Trophoblast cell (in vitro differentiated cells and primary cell): ENCODE results near the gene MYEOV.

Experiments
- DNase-seq, 2 donors: peaks; one replicate each; pipeline ENCODE4 v3.0.0-alpha.2; 2016
- H2AFZ ChIP-seq: 2 replicates; pipeline ENCODE4 v1.6.1; 2013; ENCODE audit warnings: low read length, moderate library complexity, mild to moderate bottlenecking; ENCODE audit not compliant: insufficient read depth, poor library complexity
- H2AK5ac ChIP-seq: 2 replicates; pipeline ENCODE4 v1.6.1; 2013; ENCODE audit warnings: mild to moderate bottlenecking, low read length
- H2BK120ac ChIP-seq: 2 replicates; pipeline ENCODE4 v1.6.1; 2013; ENCODE audit warnings: low read length, mild to moderate bottlenecking, moderate library complexity; ENCODE audit not compliant: insufficient read depth, poor library complexity
- H2BK12ac ChIP-seq: 2 replicates; pipeline ENCODE4 v1.6.1; 2013; ENCODE audit warnings: mild to moderate bottlenecking, low read length, moderate library complexity
- H2BK5ac ChIP-seq: 2 replicates; pipeline ENCODE4 v1.6.1; 2013; ENCODE audit warnings: low read length, low read depth, moderate library complexity, mild to moderate bottlenecking; ENCODE audit not compliant: poor library complexity
- H3K14ac ChIP-seq: 2 replicates; pipeline ENCODE4 v1.6.1; 2013; ENCODE audit warnings: mild to moderate bottlenecking, low read length
- H3K18ac ChIP-seq: 2 replicates; pipeline ENCODE4 v1.6.1; 2013; ENCODE audit warnings: mild to moderate bottlenecking, low read length
- H3K23ac ChIP-seq: 2 replicates; pipeline ENCODE4 v1.6.1; 2013; ENCODE audit warnings: low read length
- H3K27ac ChIP-seq: 2 replicates; pipeline ENCODE4 v1.5.1; 2013; ENCODE audit warnings: low read depth, mild to moderate bottlenecking, inconsistent platforms, low read length, moderate library complexity
- H3K27me3 ChIP-seq: 2 replicates; pipeline ENCODE4 v1.6.1; 2013; ENCODE audit warnings: inconsistent platforms, mild to moderate bottlenecking, low read length, moderate library complexity; ENCODE audit not compliant: insufficient read depth
- H3K36me3 ChIP-seq, 2 experiments: 1 replicate in 1 of 2; 2 replicates in 1 of 2; pipeline ENCODE4 v1.6.1; 2013; ENCODE audit warnings: low read length in 2 of 2, mild to moderate bottlenecking in 2 of 2, moderate library complexity in 1 of 2; ENCODE audit not compliant: insufficient read depth in 2 of 2, control insufficient read depth in 1 of 2
- H3K4ac ChIP-seq: 2 replicates; pipeline ENCODE4 v1.6.1; 2013; ENCODE audit warnings: low read depth, mild to moderate bottlenecking, low read length, moderate library complexity
- H3K4me1 ChIP-seq, 2 experiments: 1 replicate in 1 of 2; 2 replicates in 1 of 2; pipeline ENCODE4 v1.6.1; 2013; ENCODE audit warnings: low read length in 2 of 2, mild to moderate bottlenecking in 2 of 2, moderate library complexity in 1 of 2; ENCODE audit not compliant: insufficient read depth in 2 of 2, control insufficient read depth in 1 of 2
- H3K4me2 ChIP-seq: 2 replicates; pipeline ENCODE4 v1.6.1; 2013; ENCODE audit warnings: inconsistent platforms, mild to moderate bottlenecking, low read length, moderate library complexity
- H3K4me3 ChIP-seq: 2 replicates; pipeline ENCODE4 v1.5.1; 2013; ENCODE audit warnings: mild to moderate bottlenecking, low read depth, low read length, inconsistent platforms
- H3K79me1 ChIP-seq: one replicate; pipeline ENCODE4 v1.6.1; 2013; ENCODE audit warnings: low read length
- H3K79me2 ChIP-seq: 2 replicates; pipeline ENCODE4 v1.6.1; 2013; ENCODE audit warnings: low read length, mild to moderate bottlenecking; ENCODE audit not compliant: control insufficient read depth, insufficient read depth, poor library complexity
- H3K9ac ChIP-seq: 2 replicates; pipeline ENCODE4 v1.6.1; 2013; ENCODE audit warnings: mild to moderate bottlenecking, low read length
- H3K9me3 ChIP-seq: 2 replicates; pipeline ENCODE4 v1.6.1; 2013; ENCODE audit warnings: low read depth, mild to moderate bottlenecking, control low read depth, inconsistent platforms, low read length; ENCODE audit not compliant: insufficient read depth
- H4K12ac ChIP-seq: 2 replicates; pipeline ENCODE4 v1.6.1; 2013; ENCODE audit warnings: low read depth, mild to moderate bottlenecking, low read length, moderate library complexity
- H4K8ac ChIP-seq: 2 replicates; pipeline ENCODE4 v1.6.1; 2013; ENCODE audit warnings: low read depth, mild to moderate bottlenecking, low read length, moderate library complexity
- H4K91ac ChIP-seq: one replicate; pipeline ENCODE4 v1.6.1; 2013; ENCODE audit warnings: low read depth, mild to moderate bottlenecking, low read length, moderate library complexity
- WGBS: extraction: QIAGEN DNeasy Blood & Tissue Kit; methylation state at CpG from one replicate; pipeline ENCODE4 v1.1.7; 2013; ENCODE audit warnings: missing lambda C conversion rate; ENCODE audit not compliant: insufficient read length, insufficient coverage; ENCODE audit errors: extremely low coverage; 5-methylcytosine and 5-hydroxymethylcytosine counted together

MYEOV gene

DNA sequence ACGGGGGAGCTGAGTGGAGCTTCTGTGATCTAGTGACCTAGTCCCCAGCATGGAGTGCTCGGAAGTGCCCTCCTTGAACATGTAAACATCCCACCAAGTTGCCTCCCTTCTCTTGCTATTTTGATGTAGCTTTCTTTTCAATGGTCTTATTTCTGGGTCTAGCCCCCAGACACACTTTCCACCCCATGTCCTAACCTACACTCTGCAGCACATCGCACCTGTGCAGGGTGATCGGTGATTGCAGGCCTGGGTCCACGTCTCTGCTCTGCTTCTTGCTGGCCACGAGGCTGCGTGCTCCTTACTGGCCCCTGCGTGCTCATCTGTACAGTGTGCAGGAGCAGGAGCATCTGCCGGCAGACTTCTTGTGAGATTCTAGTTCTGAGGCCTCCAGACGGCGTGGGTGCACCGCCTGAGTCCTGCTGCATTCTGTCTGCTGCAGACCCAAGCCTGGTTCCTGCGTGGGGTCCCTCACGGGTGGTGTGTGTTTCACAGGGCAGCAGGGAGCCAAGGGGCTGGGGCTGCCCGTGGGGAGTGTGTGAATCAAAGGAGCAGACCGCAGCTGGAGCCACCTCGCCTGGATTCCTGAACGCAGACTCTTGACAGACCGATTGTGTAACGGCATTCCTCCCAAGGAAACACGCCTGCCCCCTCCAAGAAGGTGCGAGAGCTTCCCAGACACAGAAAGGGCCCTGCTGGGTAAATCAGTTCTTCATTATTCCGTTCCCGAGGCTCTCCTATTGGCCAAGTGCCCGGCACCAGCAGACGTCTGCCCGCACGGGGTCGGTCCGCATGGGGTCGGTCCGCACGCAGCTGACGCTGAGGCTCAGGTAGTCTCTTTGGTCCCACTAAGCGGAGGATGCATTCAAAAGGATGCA lies 44.4 kb upstream of the MYEOV start:
- Histone ChIP-seq H3K79me1 (no peaks in the 10 kb centered on the region), H2BK12ac (no peak overlapping the region), H3K36me3 (no peaks in the 10 kb centered on the region), H3K9me3 (peaks cover 3% of the 10 kb centered on the region), H4K91ac (no peak overlapping the region), H3K4me1 (peaks cover 6 to 9% of the 10 kb centered on the region in 2 experiments), H3K27ac (no peak overlapping the region), H3K4ac (no peak overlapping the region), H3K79me2 (no peaks in the 10 kb centered on the region), H4K12ac (no peak overlapping the region), H2AK5ac (no peak overlapping the region), H2BK5ac (no peak overlapping the region), H4K8ac (no peak overlapping the region), H3K23ac (no peak overlapping the region), H3K27me3 (no peaks in the 10 kb centered on the region), H2BK120ac (no peak overlapping the region), H3K18ac (no peak overlapping the region), H3K4me2 (no peak overlapping the region), H3K4me3 (no peak overlapping the region), H3K9ac (no peak overlapping the region), H2AFZ (no peak overlapping the region), H3K14ac (no peak overlapping the region)
- peak; percentile 83 to 87 for DNase-seq
- WGBS, result no CpG with 5 or more reads among the region's 35 CpGs

DNA sequence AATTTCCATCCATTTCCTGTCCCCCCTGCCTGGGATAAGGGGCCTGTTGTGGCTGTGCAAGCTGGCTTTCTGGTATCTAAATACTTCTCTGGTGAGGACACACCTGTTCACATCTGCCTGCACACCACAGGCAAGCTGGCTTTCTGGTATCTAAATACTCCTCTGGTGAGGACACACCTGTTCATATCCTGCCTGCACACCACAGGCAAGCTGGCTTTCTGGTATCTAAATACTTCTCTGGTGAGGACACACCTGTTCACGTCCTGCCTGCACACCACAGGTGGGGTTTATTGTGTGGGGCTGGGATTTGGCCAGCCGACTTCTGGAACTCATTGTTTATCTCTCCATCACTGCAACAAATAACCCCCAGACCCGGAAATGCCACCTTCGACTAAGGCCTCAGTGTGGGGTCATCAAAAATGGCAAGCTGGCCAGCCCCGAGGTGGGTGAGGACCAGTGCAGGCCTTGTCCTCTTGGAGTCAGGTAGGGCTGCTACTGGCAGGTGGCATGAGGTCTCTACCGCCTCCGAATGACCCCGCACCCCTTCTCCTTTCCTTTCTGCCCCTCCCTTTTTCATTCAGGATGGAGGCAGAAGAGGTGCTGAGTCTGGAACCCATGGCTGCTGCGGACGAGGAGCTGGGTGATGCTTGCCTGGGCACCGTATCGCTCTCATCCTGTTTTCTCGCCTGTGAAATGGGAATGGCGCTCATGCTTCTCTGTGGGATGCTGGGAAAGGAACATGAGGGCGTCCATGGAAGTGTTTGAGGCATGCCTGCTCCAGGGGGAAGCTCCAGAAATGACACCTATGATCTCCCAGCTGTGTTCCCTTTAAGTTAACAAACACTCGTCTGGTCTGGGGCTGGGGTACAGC lies 43.5 kb upstream of the MYEOV start:
- no peak overlapping the region for H3K27ac ChIP-seq
- H3K79me1 ChIP-seq, result no peaks in the 10 kb centered on the region
- no peak overlapping the region for H2AFZ ChIP-seq
- peak; percentile 23 to 63 for DNase-seq
- no peak overlapping the region for H2BK5ac ChIP-seq
- no peak overlapping the region for H3K4me2 ChIP-seq
- H3K4me3 ChIP-seq, result no peak overlapping the region
- no peak overlapping the region for H2BK120ac ChIP-seq
- no peak overlapping the region for H4K8ac ChIP-seq
- no peaks in the 10 kb centered on the region for H3K36me3 ChIP-seq
- no peak overlapping the region for H3K23ac ChIP-seq
- H4K12ac ChIP-seq, result no peak overlapping the region
- H3K4me1 ChIP-seq, result peaks cover 6 to 9% of the 10 kb centered on the region in 2 experiments
- no peak overlapping the region for H2AK5ac ChIP-seq
- no peaks in the 10 kb centered on the region for H3K27me3 ChIP-seq
- no peak overlapping the region for H3K4ac ChIP-seq
- H3K14ac ChIP-seq, result no peak overlapping the region
- no peak overlapping the region for H2BK12ac ChIP-seq
- no peak overlapping the region for H3K9ac ChIP-seq
- no peak overlapping the region for H3K18ac ChIP-seq
- H3K79me2 ChIP-seq, result no peaks in the 10 kb centered on the region
- no peak overlapping the region for H4K91ac ChIP-seq
- H3K9me3 ChIP-seq, result peaks cover 3% of the 10 kb centered on the region
- no CpG with 5 or more reads among the region's 16 CpGs for WGBS

- H3K18ac ChIP-seq, result no peak overlapping the region
- no peak for DNase-seq
- H2BK12ac ChIP-seq, result no peak overlapping the region
- no peak overlapping the region for H2BK120ac ChIP-seq
- H4K8ac ChIP-seq, result no peak overlapping the region
- no peaks in the 10 kb centered on the region for H3K79me1 ChIP-seq
- no CpG with 5 or more reads among the region's 10 CpGs for WGBS
- no peaks in the 10 kb centered on the region for H3K79me2 ChIP-seq
- no peak overlapping the region for H3K14ac ChIP-seq
- no peak overlapping the region for H3K4ac ChIP-seq
- no peak overlapping the region for H2AFZ ChIP-seq
- no peak overlapping the region for H3K23ac ChIP-seq
- no peak overlapping the region for H3K4me2 ChIP-seq
- H3K27me3 ChIP-seq, result no peaks in the 10 kb centered on the region
- H2BK5ac ChIP-seq, result no peak overlapping the region
- H3K4me3 ChIP-seq, result no peak overlapping the region
- H2AK5ac ChIP-seq, result no peak overlapping the region
- H4K12ac ChIP-seq, result no peak overlapping the region
- no peaks in the 10 kb centered on the region for H3K36me3 ChIP-seq
- H3K4me1 ChIP-seq, result peaks cover 6 to 9% of the 10 kb centered on the region in 2 experiments
- no peak overlapping the region for H3K27ac ChIP-seq
- no peak overlapping the region for H4K91ac ChIP-seq
- peaks cover 3% of the 10 kb centered on the region for H3K9me3 ChIP-seq
- no peak overlapping the region for H3K9ac ChIP-seq
Measured at GRCh38 chr11:69251057-69251393, 42.9 kb upstream of the MYEOV start.

- H3K4ac ChIP-seq, result no peak overlapping the region
- H3K36me3 ChIP-seq, result no peaks in the 10 kb centered on the region
- H3K27me3 ChIP-seq, result no peaks in the 10 kb centered on the region
- H3K23ac ChIP-seq, result no peak overlapping the region
- H2AFZ ChIP-seq, result no peak overlapping the region
- no peaks in the 10 kb centered on the region for H3K79me1 ChIP-seq
- no peak overlapping the region for H2BK12ac ChIP-seq
- no peaks in the 10 kb centered on the region for H3K79me2 ChIP-seq
- no peak for DNase-seq
- no CpG with 5 or more reads among the region's 31 CpGs for WGBS
- no peak overlapping the region for H4K91ac ChIP-seq
- H4K8ac ChIP-seq, result no peak overlapping the region
- no peak overlapping the region for H2BK5ac ChIP-seq
- peaks cover 6 to 9% of the 10 kb centered on the region in 2 experiments for H3K4me1 ChIP-seq
- no peak overlapping the region for H2AK5ac ChIP-seq
- H2BK120ac ChIP-seq, result no peak overlapping the region
- H3K18ac ChIP-seq, result no peak overlapping the region
- H3K27ac ChIP-seq, result no peak overlapping the region
- no peak overlapping the region for H3K4me3 ChIP-seq
- H3K14ac ChIP-seq, result no peak overlapping the region
- H3K9ac ChIP-seq, result no peak overlapping the region
- no peak overlapping the region for H3K4me2 ChIP-seq
- H4K12ac ChIP-seq, result no peak overlapping the region
- H3K9me3 ChIP-seq, result peaks cover 3% of the 10 kb centered on the region
Measured at GRCh38 chr11:69251639-69252489, 42.1 kb upstream of the MYEOV start.
